Ascending aorta (tissue), 2 donors: Measurements from ENCODE around the gene UTS2R. TPM values are rescaled to one million over a fixed set of nuclear protein-coding genes. Genes with fewer than 3 reads are reported as not detected.

ENCODE experiments used
- DNase-seq, 2 donors: peaks; one replicate each; pipeline ENCODE4 v3.0.0-alpha.2; 2019; ENCODE audit warnings: low spot score in 2 of 2
- H3K27ac ChIP-seq, 2 donors: fragments of 200-600 bp; sonication (generic); one replicate each; pipeline ENCODE4 v1.5.1; 2016 to 2017; ENCODE audit warnings: mild to moderate bottlenecking in 1 of 2
- H3K27me3 ChIP-seq: fragments of 200-600 bp; sonication (generic); one replicate; pipeline ENCODE4 v1.5.1; 2017
- H3K36me3 ChIP-seq, 2 donors: fragments of 200-600 bp; sonication (generic); one replicate each; pipeline ENCODE4 v1.5.1; 2016
- H3K4me1 ChIP-seq, 2 donors: fragments of 200-600 bp; sonication (generic); one replicate each; pipeline ENCODE4 v1.5.1; 2016 to 2017; ENCODE audit warnings: mild to moderate bottlenecking in 1 of 2
- H3K4me3 ChIP-seq, 2 donors: fragments of 200-600 bp; sonication (generic); one replicate each; pipeline ENCODE4 v1.5.1; 2016 to 2017; ENCODE audit warnings: mild to moderate bottlenecking in 1 of 2
- H3K9me3 ChIP-seq, 2 donors: fragments of 200-600 bp; sonication (generic); one replicate each; pipeline ENCODE4 v1.5.1; 2016
- CTCF ChIP-seq, 3 experiments: fragments of 200-600 bp in 2 of 3; fragments of 450-650 bp in 1 of 3; sonication (generic) in 2 of 3; IDR thresholded peaks; one replicate each; pipeline ENCODE4 v1.5.1; 2016 to 2019; ENCODE audit warnings: antibody characterized with exemption in 3 of 3, mild to moderate bottlenecking in 1 of 3, moderate library complexity in 1 of 3
- intact Hi-C: fragments of 100-400 bp; cut with DNase I; formaldehyde crosslinking; loops from one replicate; pipeline ENCODE4 v1.15.1; 2023
- total RNA-seq: library from RNA; depleted of rRNA; stranded (reverse); fragments of >200 nt; gene quantifications from one replicate; pipeline ENCODE4 v1.1.0, GENCODE V29; 2016

Gene UTS2R
- total RNA-seq, 1 donor from 2014 or later, result not detected

GRCh38 chr17:82391496-82392066, 20.0 kb downstream of the UTS2R start:
- no peak for DNase-seq

GRCh38 chr17:82392209-82392920, 20.8 kb downstream of the UTS2R start:
- H3K9me3 ChIP-seq, result no peaks in the 10 kb centered on the region
- intact Hi-C loops, result no loop called here

More at GRCh38 chr17:82391496-82392066, 20.0 kb downstream of the UTS2R start:
- intact Hi-C loops, result no loop called here
- Histone ChIP-seq H3K4me3 (no peak overlapping the region), H3K27me3 (no peaks in the 10 kb centered on the region), H3K9me3 (no peaks in the 10 kb centered on the region), H3K36me3 (peaks cover 13 to 27% of the 10 kb centered on the region in 2 donors), H3K4me1 (no peaks in the 10 kb centered on the region), H3K27ac (no peak overlapping the region)
- TF ChIP-seq CTCF (IDR thresholded peaks at IDR 0.05), result no peak

GRCh38 chr17:82392941-82393340, 21.4 kb downstream of the UTS2R start:
- DNase-seq, result no peak
- no peak for TF ChIP-seq CTCF (IDR thresholded peaks at IDR 0.05)
- peaks cover 17 to 33% of the 10 kb centered on the region in 2 donors for H3K36me3 ChIP-seq
- H3K27ac ChIP-seq, result no peak overlapping the region
- no peaks in the 10 kb centered on the region for H3K9me3 ChIP-seq
- H3K4me3 ChIP-seq, result no peak overlapping the region
- H3K27me3 ChIP-seq, result no peaks in the 10 kb centered on the region
- H3K4me1 ChIP-seq, result no peaks in the 10 kb centered on the region
- intact Hi-C loops, result no loop called here

More at GRCh38 chr17:82392209-82392920, 20.8 kb downstream of the UTS2R start:
- no peak overlapping the region for H3K27ac ChIP-seq
- no peaks in the 10 kb centered on the region for H3K27me3 ChIP-seq
- no peak for DNase-seq
- no peak for TF ChIP-seq CTCF (IDR thresholded peaks at IDR 0.05)
- peaks cover 13 to 27% of the 10 kb centered on the region in 2 donors for H3K36me3 ChIP-seq
- no peaks in the 10 kb centered on the region for H3K4me1 ChIP-seq
- H3K4me3 ChIP-seq, result no peak overlapping the region

- intact Hi-C loops, result no loop called here
- TF ChIP-seq CTCF (IDR thresholded peaks at IDR 0.05), result no peak
- H3K27ac ChIP-seq, result no peak overlapping the region
- no peaks in the 10 kb centered on the region for H3K9me3 ChIP-seq
- no peaks in the 10 kb centered on the region for H3K27me3 ChIP-seq
- H3K4me3 ChIP-seq, result no peak overlapping the region
- H3K4me1 ChIP-seq, result no peaks in the 10 kb centered on the region
- peaks cover 17 to 34% of the 10 kb centered on the region in 2 donors for H3K36me3 ChIP-seq
- no peak for DNase-seq
Observed at GRCh38 chr17:82394278-82394677, 22.7 kb downstream of the UTS2R start.

GRCh38 chr17:82396601-82397435, 25.3 kb downstream of the UTS2R start:
- Histone ChIP-seq H3K9me3 (no peaks in the 10 kb centered on the region), H3K27me3 (no peaks in the 10 kb centered on the region), H3K36me3 (peaks cover 12 to 40% of the 10 kb centered on the region in 2 donors), H3K4me1 (no peaks in the 10 kb centered on the region), H3K4me3 (no peak overlapping the region), H3K27ac (no peak overlapping the region)
- TF ChIP-seq CTCF (IDR thresholded peaks at IDR 0.05), result no peak
- intact Hi-C loops, result no loop called here
- no peak for DNase-seq
